Keratinocyte (primary cell): ENCODE data around the gene VMP1. TPM values are rescaled to one million over a fixed set of nuclear protein-coding genes. Genes with fewer than 3 reads are reported as not detected.

Experiments
- DNase-seq: peaks from one replicate; pipeline ENCODE4 v3.0.0-alpha.2; 2011; ENCODE audit warnings: low read depth, missing footprints, low spot score
- FAIRE-seq: peaks from 2 replicates; lab custom pipeline; 2011; peaks lifted over from hg19 to GRCh38; lab: Jason Lieb, UNC
- H2AFZ ChIP-seq: 2 replicates; pipeline ENCODE4 v1.6.0; 2012; ENCODE audit warnings: low read length, control low read depth, inconsistent platforms; ENCODE audit not compliant: control insufficient read depth
- H3K27ac ChIP-seq: 2 replicates; pipeline ENCODE4 v1.5.1; 2011; ENCODE audit warnings: low read length; ENCODE audit not compliant: control insufficient read depth, insufficient read depth
- H3K27me3 ChIP-seq: 3 replicates; pipeline ENCODE4 v1.6.0; 2011; ENCODE audit warnings: low read length; ENCODE audit not compliant: control insufficient read depth, insufficient read depth; ENCODE audit errors: extremely low read depth
- H3K36me3 ChIP-seq, 2 experiments: 2 replicates in 1 of 2; 3 replicates in 1 of 2; pipeline ENCODE4 v1.5.1; 2011; ENCODE audit warnings: low read length in 2 of 2, mild to moderate bottlenecking in 1 of 2; ENCODE audit not compliant: control insufficient read depth in 2 of 2, insufficient read depth in 2 of 2; ENCODE audit errors: extremely low read depth in 1 of 2
- H3K4me1 ChIP-seq: 3 replicates; pipeline ENCODE4 v1.5.1; 2011; ENCODE audit warnings: low read length; ENCODE audit not compliant: control insufficient read depth, insufficient read depth; ENCODE audit errors: extremely low read depth
- H3K4me2 ChIP-seq: 3 replicates; pipeline ENCODE4 v1.6.0; 2011; ENCODE audit warnings: low read depth, low read length; ENCODE audit not compliant: control insufficient read depth, insufficient read depth; ENCODE audit errors: extremely low read depth
- H3K4me3 ChIP-seq, 3 experiments: fragments of 200-600 bp in 1 of 3; sonication (generic) in 1 of 3; 2 replicates in 2 of 3; 3 replicates in 1 of 3; pipeline ENCODE4 v1.5.1; 2011 to 2016; ENCODE audit warnings: low read length in 3 of 3, mild to moderate bottlenecking in 3 of 3, control low read depth in 2 of 3, inconsistent platforms in 1 of 3, low read depth in 1 of 3, mixed read lengths in 1 of 3, mixed run types in 1 of 3, moderate library complexity in 1 of 3; ENCODE audit not compliant: control insufficient read depth in 2 of 3, insufficient read depth in 2 of 3; ENCODE audit errors: extremely low read depth in 1 of 3
- H3K79me2 ChIP-seq: 2 replicates; pipeline ENCODE4 v1.6.0; 2012; ENCODE audit warnings: low read length; ENCODE audit not compliant: control insufficient read depth, insufficient read depth
- H3K9ac ChIP-seq: 3 replicates; pipeline ENCODE4 v1.6.0; 2011; ENCODE audit warnings: low read length; ENCODE audit not compliant: control insufficient read depth, insufficient read depth; ENCODE audit errors: extremely low read depth
- H3K9me1 ChIP-seq: 3 replicates; pipeline ENCODE4 v1.6.0; 2011; ENCODE audit warnings: low read length; ENCODE audit not compliant: control insufficient read depth, insufficient read depth; ENCODE audit errors: extremely low read depth
- H3K9me3 ChIP-seq: 2 replicates; pipeline ENCODE4 v1.5.1; 2012; ENCODE audit warnings: low read depth, low read length; ENCODE audit not compliant: control insufficient read depth
- H4K20me1 ChIP-seq: 3 replicates; pipeline ENCODE4 v1.6.0; 2011; ENCODE audit warnings: low read length; ENCODE audit not compliant: control insufficient read depth, insufficient read depth; ENCODE audit errors: extremely low read depth
- EZH2 ChIP-seq: IDR thresholded peaks from one replicate; pipeline ENCODE4 v1.6.1; 2012; ENCODE audit warnings: inconsistent platforms, mild to moderate bottlenecking, low read length, moderate library complexity
- dilution Hi-C: fragments of 300-500 bp; cut with MboI; formaldehyde crosslinking; loops from one replicate; pipeline ENCODE4 v1.7.0; 2020; ENCODE audit warnings: low sequenced_read_pairs; ENCODE audit not compliant: extremely low pct_ligation_motif_present
- polyA plus RNA-seq, 5 experiments: library from polyadenylated mRNA; depleted of rRNA in 3 of 5; stranded (reverse) in 3 of 5; stranded (forward) in 1 of 5; unstranded in 1 of 5; fragments of >200 nt; gene quantifications; 1 replicate in 1 of 5; 2 replicates in 3 of 5; 3 replicates in 1 of 5; pipeline versions ENCODE4 v1.2.1 to v1.2.3, GENCODE V29; 2011 to 2012; ENCODE audit warnings: missing spikeins in 2 of 5, low read depth in 1 of 5, low replicate concordance in 1 of 5
- TF ChIP-seq, protein P1 (sequence below), 3 experiments: IDR thresholded peaks in 1 of 3; conservative IDR thresholded peaks in 1 of 3; optimal IDR thresholded peaks in 1 of 3; 2 replicates in 2 of 3; 3 replicates in 1 of 3; pipeline versions ENCODE3 to v1.5.1; 2011; ENCODE audit warnings: low read length in 3 of 3, mild to moderate bottlenecking in 3 of 3, moderate library complexity in 2 of 3, control low read depth in 1 of 3, inconsistent platforms in 1 of 3; ENCODE audit not compliant: insufficient read depth in 2 of 3; ENCODE audit errors: extremely low read depth in 1 of 3

Gene VMP1
- polyA plus RNA-seq, 1 donor (not counting 4 experiments of a cell fraction or from before 2014, with no cell fraction given), result 303 TPM

DNA sequence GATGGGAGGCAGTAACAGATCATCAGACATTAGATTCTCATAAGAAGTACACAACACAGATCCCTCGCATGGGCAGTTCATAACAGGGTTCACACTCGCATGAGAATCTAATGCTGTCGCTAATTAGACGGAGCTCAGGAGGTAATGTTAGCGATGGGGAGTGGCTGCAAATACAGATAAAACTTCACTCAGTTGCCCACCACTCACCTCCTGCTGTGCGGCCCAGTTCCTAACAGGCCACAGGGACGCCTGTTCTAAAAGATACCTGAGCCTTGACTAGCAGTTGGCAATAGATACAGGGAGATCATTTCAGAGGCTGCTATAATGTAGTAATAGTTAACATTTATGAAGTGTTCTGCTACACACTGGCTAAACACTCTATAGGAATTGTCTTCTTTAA lies 5.2 kb upstream of the VMP1 start:
- H3K9me3 ChIP-seq, result no peaks in the 10 kb centered on the region
- TF ChIP-seq, protein P1, sequence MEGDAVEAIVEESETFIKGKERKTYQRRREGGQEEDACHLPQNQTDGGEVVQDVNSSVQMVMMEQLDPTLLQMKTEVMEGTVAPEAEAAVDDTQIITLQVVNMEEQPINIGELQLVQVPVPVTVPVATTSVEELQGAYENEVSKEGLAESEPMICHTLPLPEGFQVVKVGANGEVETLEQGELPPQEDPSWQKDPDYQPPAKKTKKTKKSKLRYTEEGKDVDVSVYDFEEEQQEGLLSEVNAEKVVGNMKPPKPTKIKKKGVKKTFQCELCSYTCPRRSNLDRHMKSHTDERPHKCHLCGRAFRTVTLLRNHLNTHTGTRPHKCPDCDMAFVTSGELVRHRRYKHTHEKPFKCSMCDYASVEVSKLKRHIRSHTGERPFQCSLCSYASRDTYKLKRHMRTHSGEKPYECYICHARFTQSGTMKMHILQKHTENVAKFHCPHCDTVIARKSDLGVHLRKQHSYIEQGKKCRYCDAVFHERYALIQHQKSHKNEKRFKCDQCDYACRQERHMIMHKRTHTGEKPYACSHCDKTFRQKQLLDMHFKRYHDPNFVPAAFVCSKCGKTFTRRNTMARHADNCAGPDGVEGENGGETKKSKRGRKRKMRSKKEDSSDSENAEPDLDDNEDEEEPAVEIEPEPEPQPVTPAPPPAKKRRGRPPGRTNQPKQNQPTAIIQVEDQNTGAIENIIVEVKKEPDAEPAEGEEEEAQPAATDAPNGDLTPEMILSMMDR (optimal IDR thresholded peaks at IDR 0.05 in 1 of 3, IDR thresholded peaks at IDR 0.05 in 1 of 3, conservative IDR thresholded peaks at IDR 0.05 in 1 of 3; ENCODE audit: extremely low read depth in 1 of 3, insufficient read depth in 2 of 3, low read length in 3 of 3), result no peak
- no peak for TF ChIP-seq EZH2
- no peak for DNase-seq
- dilution Hi-C loops, result no loop called here
- peaks cover 98% of the 10 kb centered on the region for H3K79me2 ChIP-seq
- no peak overlapping the region for H3K4me3 ChIP-seq
- H3K36me3 ChIP-seq, result peaks cover 11 to 33% of the 10 kb centered on the region in 2 experiments
- H4K20me1 ChIP-seq, result peaks cover 23% of the 10 kb centered on the region
- no peaks in the 10 kb centered on the region for H3K27me3 ChIP-seq
- no peak overlapping the region for H3K27ac ChIP-seq
- H3K9ac ChIP-seq, result no peak overlapping the region
- FAIRE-seq, result no peak
- H3K4me1 ChIP-seq, result peaks cover 18% of the 10 kb centered on the region
- H2AFZ ChIP-seq, result no peak overlapping the region
- H3K4me2 ChIP-seq, result no peak overlapping the region
- no peaks in the 10 kb centered on the region for H3K9me1 ChIP-seq

- dilution Hi-C loops, result no loop called here
- peak overlapping the region; percentile 99 for H3K27ac ChIP-seq
- peak overlapping the region; percentile 87 for H2AFZ ChIP-seq
- no peak for DNase-seq
- no peaks in the 10 kb centered on the region for H3K9me3 ChIP-seq
- peaks cover 4% of the 10 kb centered on the region for H3K9me1 ChIP-seq
- H3K4me2 ChIP-seq, result peak overlapping the region; percentile 97
- peaks cover 32% of the 10 kb centered on the region for H3K4me1 ChIP-seq
- H3K27me3 ChIP-seq, result no peaks in the 10 kb centered on the region
- no peak for FAIRE-seq
- peak overlapping the region; percentile 100 for H3K9ac ChIP-seq
- peaks cover 94% of the 10 kb centered on the region for H3K79me2 ChIP-seq
- peaks cover 5% of the 10 kb centered on the region for H4K20me1 ChIP-seq
- H3K36me3 ChIP-seq, result peaks cover 0 to 9% of the 10 kb centered on the region in 2 experiments
- H3K4me3 ChIP-seq, result peak overlapping the region; percentile 96 to 100 (median 100)
- TF ChIP-seq EZH2, result no peak
- TF ChIP-seq, protein P1 (optimal IDR thresholded peaks at IDR 0.05 in 1 of 3, IDR thresholded peaks at IDR 0.05 in 1 of 3, conservative IDR thresholded peaks at IDR 0.05 in 1 of 3; ENCODE audit: extremely low read depth in 1 of 3, insufficient read depth in 2 of 3, low read length in 3 of 3), result no peak
Measured at GRCh38 chr17:59707971-59708430, 547 bp downstream of the VMP1 start.
